ENCODE measurements around the gene RBM10. TPM values are rescaled to one million over a fixed set of nuclear protein-coding genes. Genes with fewer than 3 reads are reported as not detected.

The RBM10 gene
- total RNA-seq, 1 donor from 2014 or later: 58.7 TPM

GRCh38 chrX:47194194-47194787 is 49.3 kb downstream of the RBM10 start:
- intact Hi-C loops (cut with micrococcal nuclease): loop anchor here (5.0 kb wide), 2 partner anchors 173 to 458 kb away; partner anchors contain the start of gene ELK1

DNA sequence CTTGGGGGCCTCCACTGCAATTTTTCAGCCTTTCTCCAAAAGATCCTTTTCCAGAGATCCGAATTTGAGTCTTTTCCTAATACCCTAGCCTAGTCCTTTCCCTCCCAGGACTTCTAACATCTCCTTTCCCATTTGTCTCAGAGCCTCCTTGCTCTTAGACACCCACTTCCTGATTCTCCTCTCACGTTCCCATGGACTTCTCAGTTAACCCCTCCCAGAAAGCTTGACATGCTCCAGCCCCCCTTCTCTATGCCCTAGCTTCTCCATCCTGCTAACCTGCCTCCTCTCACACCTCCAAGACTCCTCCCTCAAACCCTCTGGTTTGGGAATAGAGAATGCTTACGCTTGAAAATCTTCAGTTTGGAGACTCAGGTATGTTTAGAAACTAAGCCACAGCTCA is 51.1 kb downstream of the RBM10 start:
- intact Hi-C loops (cut with micrococcal nuclease): no loop called here

- intact Hi-C loops (cut with micrococcal nuclease): no loop called here
Measured at GRCh38 chrX:47197526-47197925, 52.5 kb downstream of the RBM10 start.

DNA sequence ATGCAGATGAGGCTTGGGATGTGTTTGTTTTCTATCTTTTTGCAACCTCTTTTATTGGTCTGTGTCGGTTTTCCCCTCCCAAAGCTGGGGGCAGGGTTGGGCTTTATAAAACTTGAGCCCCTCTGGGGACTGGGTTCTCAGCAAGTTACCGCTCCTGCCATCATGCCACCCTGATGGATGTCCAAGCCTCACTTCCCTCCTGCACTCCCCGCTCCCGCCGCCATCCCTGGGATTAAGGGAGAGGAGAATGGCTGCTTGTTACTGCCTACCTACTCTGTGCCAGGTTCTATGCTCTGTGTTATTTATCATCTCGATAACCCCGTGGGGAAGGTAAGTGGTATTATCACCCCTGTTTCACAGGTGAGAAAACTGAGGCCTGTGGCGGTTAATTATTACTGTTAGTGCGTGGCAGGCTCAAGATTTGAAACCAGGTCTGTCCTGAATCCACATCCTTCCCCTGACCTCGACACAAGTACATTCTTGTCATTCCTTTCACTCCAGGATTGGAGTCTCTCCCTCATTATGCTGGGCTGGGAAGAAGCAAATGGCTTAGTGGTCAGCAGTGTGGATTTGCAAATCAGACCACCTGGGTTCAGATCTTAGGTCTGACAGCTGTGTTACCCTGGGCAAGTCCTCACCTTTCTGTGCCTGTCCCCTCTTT is 53.1 kb downstream of the RBM10 start:
- intact Hi-C loops (cut with micrococcal nuclease): no loop called here

DNA sequence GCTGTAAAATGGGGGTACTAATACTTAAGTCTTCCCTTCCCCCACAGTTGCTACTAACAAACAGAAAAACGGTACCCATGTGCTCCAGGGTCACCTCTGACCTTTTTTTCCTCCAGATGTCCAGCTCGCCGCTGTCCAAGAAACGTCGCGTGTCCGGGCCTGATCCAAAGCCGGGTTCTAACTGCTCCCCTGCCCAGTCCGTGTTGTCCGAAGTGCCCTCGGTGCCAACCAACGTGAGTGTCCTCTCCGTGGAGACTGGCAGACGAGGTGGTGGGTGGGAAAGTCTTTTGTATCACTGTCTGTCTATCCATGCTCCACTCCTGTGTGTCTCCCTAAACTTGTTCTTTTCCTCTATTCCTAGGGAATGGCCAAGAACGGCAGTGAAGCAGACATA is 53.7 kb downstream of the RBM10 start:
- intact Hi-C loops (cut with micrococcal nuclease): no loop called here

DNA sequence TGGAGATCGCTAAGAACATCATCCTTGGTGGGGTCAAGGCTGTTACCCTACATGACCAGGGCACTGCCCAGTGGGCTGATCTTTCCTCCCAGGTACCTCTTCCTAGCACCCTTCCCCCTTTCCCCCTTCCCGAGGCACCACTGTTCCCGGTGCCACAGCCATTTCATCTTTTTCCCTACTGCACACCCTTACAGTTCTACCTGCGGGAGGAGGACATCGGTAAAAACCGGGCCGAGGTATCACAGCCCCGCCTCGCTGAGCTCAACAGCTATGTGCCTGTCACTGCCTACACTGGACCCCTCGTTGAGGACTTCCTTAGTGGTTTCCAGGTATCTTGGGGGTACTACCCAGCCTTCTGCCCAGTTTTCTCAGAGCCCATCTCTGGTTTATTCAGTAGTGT is 54.3 kb downstream of the RBM10 start:
- intact Hi-C loops (cut with micrococcal nuclease): no loop called here

DNA sequence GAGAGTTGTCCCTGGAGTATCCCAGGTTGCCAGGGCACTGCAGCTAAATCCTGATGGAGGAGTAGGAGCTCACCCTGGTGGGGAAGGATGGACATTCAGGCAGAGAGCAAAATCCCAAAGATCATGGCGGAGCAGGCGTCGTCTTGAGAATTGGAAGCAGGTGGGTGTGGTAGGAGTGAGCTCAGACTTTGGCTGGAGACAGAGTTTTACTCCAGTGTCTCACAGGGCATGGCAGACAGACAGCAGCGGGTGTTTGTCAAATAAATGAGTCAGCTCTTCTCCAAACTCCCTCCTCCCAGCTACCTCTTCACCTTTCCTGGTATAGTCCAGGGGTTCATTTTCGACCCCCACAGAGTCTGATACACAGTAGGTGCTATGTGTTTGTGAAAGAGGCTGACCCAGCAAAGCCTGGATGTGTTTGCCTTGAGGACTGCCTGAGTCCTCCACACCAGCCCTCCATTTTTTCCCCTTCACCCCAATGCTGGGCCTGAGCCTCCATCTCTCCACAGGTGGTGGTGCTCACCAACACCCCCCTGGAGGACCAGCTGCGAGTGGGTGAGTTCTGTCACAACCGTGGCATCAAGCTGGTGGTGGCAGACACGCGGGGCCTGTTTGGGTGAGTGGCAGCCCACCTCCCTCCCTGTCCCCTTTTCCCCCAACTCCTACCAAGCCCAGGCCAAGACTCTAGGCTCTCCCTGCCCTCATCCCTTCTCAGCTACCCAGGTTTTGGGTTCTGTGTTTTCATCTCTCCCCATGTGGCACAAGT is 55.5 kb downstream of the RBM10 start:
- intact Hi-C loops (cut with micrococcal nuclease): no loop called here

- intact Hi-C loops (cut with micrococcal nuclease): no loop called here
Measured at GRCh38 chrX:47201345-47201944, 56.4 kb downstream of the RBM10 start.

DNA sequence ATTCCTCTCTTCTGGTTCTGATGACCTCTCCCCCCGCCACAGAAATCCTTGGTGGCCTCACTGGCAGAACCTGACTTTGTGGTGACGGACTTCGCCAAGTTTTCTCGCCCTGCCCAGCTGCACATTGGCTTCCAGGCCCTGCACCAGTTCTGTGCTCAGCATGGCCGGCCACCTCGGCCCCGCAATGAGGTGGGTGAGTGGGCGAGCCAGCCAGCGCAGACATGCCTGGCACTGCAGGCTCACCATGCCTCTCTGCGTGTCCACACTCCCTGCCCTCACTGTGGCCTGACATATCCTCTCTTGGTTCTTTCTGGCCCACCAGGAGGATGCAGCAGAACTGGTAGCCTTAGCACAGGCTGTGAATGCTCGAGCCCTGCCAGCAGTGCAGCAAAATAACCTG is 57.3 kb downstream of the RBM10 start:
- intact Hi-C loops (cut with micrococcal nuclease): no loop called here

DNA sequence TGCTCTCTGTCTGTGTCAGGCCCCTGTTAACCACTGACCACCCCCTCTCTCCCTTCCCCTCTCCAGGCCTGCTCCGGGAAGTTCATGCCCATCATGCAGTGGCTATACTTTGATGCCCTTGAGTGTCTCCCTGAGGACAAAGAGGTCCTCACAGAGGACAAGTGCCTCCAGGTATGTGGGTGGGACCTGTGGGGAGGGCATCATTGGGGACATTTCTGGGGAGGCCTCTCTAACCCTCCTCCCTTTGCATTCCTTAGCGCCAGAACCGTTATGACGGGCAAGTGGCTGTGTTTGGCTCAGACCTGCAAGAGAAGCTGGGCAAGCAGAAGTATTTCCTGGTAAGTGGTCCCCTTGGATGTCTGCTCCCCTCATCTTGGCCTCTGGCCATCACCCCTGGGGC is 57.9 kb downstream of the RBM10 start:
- intact Hi-C loops (cut with micrococcal nuclease): no loop called here

DNA sequence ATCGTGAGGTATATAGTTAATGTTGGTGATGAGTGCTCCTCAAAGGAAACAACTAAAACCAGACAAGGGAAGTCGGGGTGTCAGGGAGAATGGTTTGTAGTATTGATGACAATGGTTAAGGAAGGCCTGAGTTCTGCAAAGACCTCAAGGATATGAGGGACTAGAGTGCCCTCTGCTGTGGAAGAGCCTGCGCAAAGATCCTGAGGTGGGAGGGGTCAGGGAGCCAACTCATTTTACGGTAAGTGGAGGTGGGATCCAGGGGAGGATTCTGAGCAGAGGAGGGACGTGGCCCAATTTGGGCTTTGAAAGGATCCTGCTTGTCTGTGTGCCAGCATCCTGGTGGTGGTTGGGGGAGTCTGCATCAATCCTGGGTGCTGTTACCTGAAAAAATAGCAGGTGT is 59.9 kb downstream of the RBM10 start:
- intact Hi-C loops (cut with micrococcal nuclease): no loop called here

DNA sequence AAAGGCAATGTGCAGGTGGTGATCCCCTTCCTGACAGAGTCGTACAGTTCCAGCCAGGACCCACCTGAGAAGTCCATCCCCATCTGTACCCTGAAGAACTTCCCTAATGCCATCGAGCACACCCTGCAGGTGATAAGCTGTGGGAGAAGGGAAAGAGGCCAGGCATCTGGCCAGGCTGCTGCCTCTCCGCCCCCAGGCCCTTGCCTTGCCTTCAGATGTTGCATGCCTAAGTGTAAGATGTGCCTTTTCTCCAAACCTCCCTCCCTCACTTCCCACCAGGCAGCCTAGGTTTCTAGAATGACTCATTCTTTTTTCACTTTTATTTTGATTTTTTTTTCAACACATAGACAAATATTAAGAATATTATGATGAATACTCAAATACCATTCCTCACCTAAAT is 61.3 kb downstream of the RBM10 start:
- intact Hi-C loops (cut with micrococcal nuclease): no loop called here

GRCh38 chrX:47208108-47208507 is 63.1 kb downstream of the RBM10 start:
- intact Hi-C loops (cut with micrococcal nuclease): no loop called here

- intact Hi-C loops (cut with micrococcal nuclease): no loop called here
Measured at GRCh38 chrX:47209508-47210238, 64.7 kb downstream of the RBM10 start.

- intact Hi-C loops (cut with micrococcal nuclease): no loop called here
Measured at GRCh38 chrX:47210661-47211425, 65.8 kb downstream of the RBM10 start.

DNA sequence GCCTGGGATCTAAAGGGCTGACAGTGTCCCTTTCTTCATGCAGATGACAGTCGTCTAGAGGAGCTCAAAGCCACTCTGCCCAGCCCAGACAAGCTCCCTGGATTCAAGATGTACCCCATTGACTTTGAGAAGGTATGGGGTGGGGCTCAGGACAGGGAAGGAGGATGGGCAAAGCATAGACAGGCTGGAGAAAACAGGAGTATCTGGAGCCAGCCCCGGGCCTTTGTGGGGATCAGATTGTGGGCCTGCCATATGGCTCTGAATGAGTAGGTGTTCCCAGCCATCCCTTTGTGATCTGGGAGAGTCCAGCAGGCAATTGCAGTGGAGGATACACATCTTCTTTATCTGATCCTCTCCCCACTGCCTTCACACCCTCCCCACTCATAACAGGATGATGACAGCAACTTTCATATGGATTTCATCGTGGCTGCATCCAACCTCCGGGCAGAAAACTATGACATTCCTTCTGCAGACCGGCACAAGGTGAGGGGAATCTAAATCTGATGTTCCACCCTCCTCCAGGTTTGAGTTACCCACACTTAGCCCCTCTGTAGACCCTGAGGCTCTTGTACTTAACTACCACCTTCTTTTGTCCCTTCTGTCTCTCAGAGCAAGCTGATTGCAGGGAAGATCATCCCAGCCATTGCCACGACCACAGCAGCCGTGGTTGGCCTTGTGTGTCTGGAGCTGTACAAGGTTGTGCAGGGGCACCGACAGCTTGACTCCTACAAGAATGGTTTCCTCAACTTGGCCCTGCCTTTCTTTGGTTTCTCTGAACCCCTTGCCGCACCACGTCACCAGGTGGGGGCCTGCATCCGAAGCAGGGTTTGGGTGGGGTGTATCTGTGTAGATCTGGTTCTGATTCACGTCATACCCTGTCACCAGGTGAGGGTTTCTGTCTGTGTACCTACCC is 67.6 kb downstream of the RBM10 start:
- intact Hi-C loops (cut with micrococcal nuclease): no loop called here

- intact Hi-C loops (cut with micrococcal nuclease): no loop called here
Measured at GRCh38 chrX:47214435-47215077, 69.5 kb downstream of the RBM10 start.

GRCh38 chrX:47215291-47215900 is 70.4 kb downstream of the RBM10 start:
- intact Hi-C loops (cut with micrococcal nuclease): no loop called here
